ENCODE data around the gene KRT79. TPM values are rescaled to one million over a fixed set of nuclear protein-coding genes. Genes with fewer than 3 reads are reported as not detected.

The KRT79 gene
- polyA plus RNA-seq, 1 experiment = 0.04 TPM

GRCh38 chr12:52788192-52788875 lies 45.8 kb downstream of the KRT79 start:
- ChIA-PET POLR2A (no interaction called here), CTCF (no interaction called here)
- H3K9me3 ChIP-seq (ENCODE audit: control insufficient read depth, insufficient read depth, low read length) = no peaks in the 10 kb centered on the region; the same call in 1 of the 2 replicates
- H3K27ac ChIP-seq (ENCODE audit: low read depth, low read length) = no peak overlapping the region
- peaks cover 28% of the 10 kb centered on the region for H3K27me3 ChIP-seq (ENCODE audit: control insufficient read depth, insufficient read depth, low read length)
- no peak for DNase-seq (ENCODE audit: low read depth, low spot score)
- no peak for TF ChIP-seq CTCF (IDR thresholded peaks at IDR 0.05; ENCODE audit: low read depth, low read length)
- H3K4me3 ChIP-seq (ENCODE audit: low read depth, low read length) = no peak overlapping the region

- Histone ChIP-seq H3K9me3 (ENCODE audit: control insufficient read depth, insufficient read depth, low read length) (no peaks in the 10 kb centered on the region; the same call in 1 of the 2 replicates), H3K4me3 (ENCODE audit: low read depth, low read length) (no peak overlapping the region), H3K27me3 (ENCODE audit: control insufficient read depth, insufficient read depth, low read length) (peaks cover 28% of the 10 kb centered on the region), H3K27ac (ENCODE audit: low read depth, low read length) (no peak overlapping the region)
- TF ChIP-seq CTCF (IDR thresholded peaks at IDR 0.05; ENCODE audit: low read depth, low read length) = no peak
- no peak for DNase-seq (ENCODE audit: low read depth, low spot score)
- POLR2A ChIA-PET = no interaction called here
- CTCF ChIA-PET = no interaction called here
Observed at GRCh38 chr12:52787324-52788191, 46.6 kb downstream of the KRT79 start.

GRCh38 chr12:52784909-52785308 lies 49.2 kb downstream of the KRT79 start:
- peaks cover 25% of the 10 kb centered on the region for H3K27me3 ChIP-seq (ENCODE audit: control insufficient read depth, insufficient read depth, low read length)
- ChIA-PET POLR2A (no interaction called here), CTCF (no interaction called here)
- H3K27ac ChIP-seq (ENCODE audit: low read depth, low read length) = no peak overlapping the region
- TF ChIP-seq CTCF (IDR thresholded peaks at IDR 0.05; ENCODE audit: low read depth, low read length) = no peak
- no peak for DNase-seq (ENCODE audit: low read depth, low spot score)
- no peak overlapping the region for H3K4me3 ChIP-seq (ENCODE audit: low read depth, low read length)
- no peaks in the 10 kb centered on the region for H3K9me3 ChIP-seq (ENCODE audit: control insufficient read depth, insufficient read depth, low read length)

- CTCF ChIA-PET = no interaction called here
- H3K27me3 ChIP-seq (ENCODE audit: control insufficient read depth, insufficient read depth, low read length) = peaks cover 21% of the 10 kb centered on the region
- no peak overlapping the region for H3K4me3 ChIP-seq (ENCODE audit: low read depth, low read length)
- POLR2A ChIA-PET = no interaction called here
- no peak for DNase-seq (ENCODE audit: low read depth, low spot score)
- H3K27ac ChIP-seq (ENCODE audit: low read depth, low read length) = no peak overlapping the region
- H3K9me3 ChIP-seq (ENCODE audit: control insufficient read depth, insufficient read depth, low read length) = no peaks in the 10 kb centered on the region
- no peak for TF ChIP-seq CTCF (IDR thresholded peaks at IDR 0.05; ENCODE audit: low read depth, low read length)
Observed at GRCh38 chr12:52783563-52784316, 50.4 kb downstream of the KRT79 start.
